WI38 (cell line): ENCODE measurements around the gene MARCHF3.
A peak's percentile ranks its signal among the peaks of the same experiment; 100 is the strongest.
"Not testable (repeated sequence)": the region's sequence is repeated elsewhere in the genome, so short reads cannot be mapped to it uniquely, and the experiment has no call there.

ENCODE experiments used
- H3K4me3 ChIP-seq: 2 replicates; pipeline ENCODE4 v1.5.1; 2011; ENCODE audit warnings: low read depth, mild to moderate bottlenecking, control low read depth, low read length
- CTCF ChIP-seq: IDR thresholded peaks from 2 replicates; pipeline ENCODE4 v1.5.1; 2012; ENCODE audit warnings: low read depth, mild to moderate bottlenecking, control low read depth, low read length

Gene MARCHF3

GRCh38 chr5:127028822-127029457 lies 1.4 kb downstream of the MARCHF3 start:
- TF ChIP-seq CTCF = no peak
- peak overlapping the region; percentile 93 for H3K4me3 ChIP-seq

DNA sequence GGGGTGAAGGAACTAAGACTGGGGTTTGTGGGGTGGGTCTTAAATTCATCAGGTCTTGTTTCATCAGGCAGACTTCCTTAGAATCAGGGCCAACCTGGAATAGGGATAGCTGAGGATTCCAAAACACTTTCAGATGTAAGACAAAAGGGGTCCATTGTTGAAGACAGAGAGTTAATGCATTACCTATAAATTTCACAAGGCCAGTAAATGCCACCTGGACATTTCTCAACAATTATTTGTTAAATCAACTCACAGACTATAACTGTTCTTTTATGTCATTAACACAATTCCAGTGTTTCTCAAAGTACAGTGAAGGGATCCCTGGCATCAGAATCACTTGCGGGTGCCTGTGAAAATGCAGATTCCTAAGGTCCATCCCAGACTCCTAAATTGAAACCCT lies 2.8 kb downstream of the MARCHF3 start:
- H3K4me3 ChIP-seq = no peak overlapping the region
- no peak for TF ChIP-seq CTCF

- TF ChIP-seq CTCF = no peak
Measured at GRCh38 chr5:127026166-127026565, 4.2 kb downstream of the MARCHF3 start.

DNA sequence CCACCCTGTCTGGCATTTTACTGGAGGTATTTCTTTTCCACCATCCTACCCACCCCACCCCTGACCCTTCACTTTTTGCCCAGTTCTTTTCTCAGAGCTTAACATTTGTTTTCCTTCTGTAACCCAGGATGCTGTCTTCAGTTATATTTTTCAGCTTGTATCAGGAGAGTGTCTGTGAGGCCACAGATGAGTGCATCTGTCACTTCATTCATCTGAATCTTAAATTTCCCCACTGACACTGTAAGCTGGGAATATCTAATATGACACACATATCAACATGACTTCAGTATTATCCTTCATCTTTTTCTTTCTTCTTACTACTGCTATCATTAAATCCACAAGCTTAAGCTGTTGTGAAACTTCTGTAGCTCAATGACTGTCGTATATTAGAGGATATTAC lies 4.9 kb downstream of the MARCHF3 start:
- H3K4me3 ChIP-seq = no peak overlapping the region
- TF ChIP-seq CTCF = no peak

More at GRCh38 chr5:127026166-127026565, 4.2 kb downstream of the MARCHF3 start:
- H3K4me3 ChIP-seq = no peak overlapping the region

DNA sequence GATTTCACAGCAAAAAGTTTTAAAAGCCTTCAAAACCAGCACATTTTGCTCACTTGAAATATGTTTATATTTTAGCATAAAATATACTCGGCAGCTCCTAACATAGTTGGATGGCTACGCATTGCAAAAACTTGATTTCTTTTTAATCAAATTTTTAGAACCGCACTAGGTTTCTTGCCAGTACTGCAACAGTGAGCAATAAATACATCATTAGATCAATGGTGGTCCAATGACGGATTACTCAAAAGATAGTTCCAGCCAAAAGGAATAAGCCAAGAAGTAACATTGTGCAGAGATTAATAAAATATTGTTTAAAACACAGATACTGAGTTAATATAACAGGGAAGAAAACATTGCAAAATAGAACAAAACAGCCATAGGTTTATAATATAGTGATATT lies 5.5 kb downstream of the MARCHF3 start:
- H3K4me3 ChIP-seq = no peak overlapping the region
- TF ChIP-seq CTCF = no peak

GRCh38 chr5:127023552-127024191 lies 6.7 kb downstream of the MARCHF3 start:
- not testable (repeated sequence) for H3K4me3 ChIP-seq

DNA sequence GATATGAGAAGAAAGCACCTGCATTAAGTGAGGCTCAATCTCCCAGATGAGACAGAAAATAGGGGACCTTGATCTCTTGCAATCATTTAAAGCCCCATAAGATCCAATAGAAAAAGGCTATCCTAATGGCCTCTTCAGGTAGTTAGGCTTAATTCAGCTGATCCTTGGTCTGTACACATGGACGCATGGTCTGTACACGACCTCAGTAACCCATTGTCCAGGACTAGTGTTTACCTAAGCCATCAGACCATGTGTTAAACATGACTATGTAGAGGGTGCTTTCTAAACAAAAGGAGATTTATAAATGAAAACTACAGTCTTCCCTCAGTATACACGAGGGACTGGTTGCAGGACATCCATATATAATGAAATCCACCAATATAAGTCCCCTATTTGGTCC lies 7.5 kb downstream of the MARCHF3 start:
- H3K4me3 ChIP-seq = no peak overlapping the region
- no peak for TF ChIP-seq CTCF

DNA sequence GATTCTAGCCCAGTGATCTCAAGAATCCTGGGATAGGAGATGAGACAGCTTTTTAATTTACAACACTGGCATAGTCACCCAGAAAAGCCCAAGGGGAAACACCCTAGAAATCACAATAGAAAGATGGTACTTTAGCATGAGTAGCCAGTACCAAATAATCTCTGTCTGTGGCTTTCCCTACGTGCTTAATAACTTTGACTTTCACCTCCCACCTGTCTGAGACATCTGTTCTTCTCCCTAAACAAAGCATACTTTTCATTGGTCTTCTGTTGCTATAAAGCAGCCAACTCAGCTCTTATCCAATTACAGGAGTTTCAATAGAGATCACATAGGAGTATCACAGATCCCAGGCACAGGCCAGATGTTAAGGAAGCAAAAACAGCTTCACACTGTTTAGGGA lies 10.4 kb downstream of the MARCHF3 start:
- TF ChIP-seq CTCF = no peak

DNA sequence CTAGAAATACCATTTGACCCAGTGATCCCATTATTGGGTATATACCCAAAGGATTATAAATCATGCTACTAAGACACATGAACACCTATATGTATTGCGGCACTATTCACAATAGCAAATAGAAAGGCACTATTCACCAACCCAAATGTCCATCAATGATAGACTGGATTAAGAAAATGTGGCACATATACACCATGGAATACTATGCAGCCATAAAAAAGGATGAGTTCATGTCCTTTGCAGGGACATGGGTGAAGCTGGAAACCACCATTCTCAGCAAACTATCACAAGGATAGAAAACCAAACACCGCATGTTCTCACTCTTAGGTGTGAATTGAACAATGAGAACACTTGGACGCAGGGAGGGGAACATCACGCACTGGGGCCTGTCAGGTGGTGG lies 13.6 kb downstream of the MARCHF3 start:
- not testable (repeated sequence) for H3K4me3 ChIP-seq

More for the DNA sequence above, 10.4 kb downstream of the MARCHF3 start:
- H3K4me3 ChIP-seq = no peak overlapping the region
